Stimulated activated CD8-positive, alpha-beta memory T cell treated with anti-CD3 and anti-CD28 coated beads, Interleukin-4, amount 100 ng/mL, for 4 hours (primary cell): ENCODE results near the gene MT1H.

Experiments used
- DNase-seq, 2 donors: peaks; one replicate each; pipeline ENCODE4 v3.0.0-alpha.2; 2020; ENCODE audit warnings: low read depth in 2 of 2, low spot score in 1 of 2

The MT1H gene

GRCh38 chr16:56684256-56684925, 14.8 kb downstream of the MT1H start:
- no peak for DNase-seq

GRCh38 chr16:56684926-56685590, 15.4 kb downstream of the MT1H start:
- no peak for DNase-seq

GRCh38 chr16:56686758-56687157, 17.1 kb downstream of the MT1H start:
- no peak for DNase-seq

- DNase-seq = no peak
These were observed 19.1 kb downstream of the MT1H start for GRCh38 chr16:56688762-56689161.

- DNase-seq = no peak
These were observed 19.6 kb downstream of the MT1H start for GRCh38 chr16:56689171-56689570.

- no peak for DNase-seq
These were observed 21.0 kb downstream of the MT1H start for GRCh38 chr16:56690420-56691122.

- DNase-seq = no peak
These were observed 22.3 kb downstream of the MT1H start for GRCh38 chr16:56691885-56692284.

GRCh38 chr16:56695246-56695645, 25.6 kb downstream of the MT1H start:
- DNase-seq = no peak

GRCh38 chr16:56697456-56698155, 28.0 kb downstream of the MT1H start:
- no peak for DNase-seq

- DNase-seq = no peak
These were observed 30.6 kb downstream of the MT1H start for GRCh38 chr16:56700195-56700594.

GRCh38 chr16:56700631-56701030, 31.0 kb downstream of the MT1H start:
- DNase-seq = no peak

GRCh38 chr16:56701534-56701933, 31.9 kb downstream of the MT1H start:
- no peak for DNase-seq

GRCh38 chr16:56702836-56703235, 33.2 kb downstream of the MT1H start:
- no peak for DNase-seq

GRCh38 chr16:56708525-56709442, 39.2 kb downstream of the MT1H start:
- no peak for DNase-seq

GRCh38 chr16:56709443-56710040, 39.9 kb downstream of the MT1H start:
- no peak for DNase-seq

- DNase-seq = no peak
These were observed 40.6 kb downstream of the MT1H start for GRCh38 chr16:56710181-56710737.

- no peak for DNase-seq
These were observed 42.2 kb downstream of the MT1H start for GRCh38 chr16:56711862-56712261.

GRCh38 chr16:56713794-56714193, 44.2 kb downstream of the MT1H start:
- DNase-seq = no peak

GRCh38 chr16:56715126-56715525, 45.5 kb downstream of the MT1H start:
- DNase-seq = no peak

GRCh38 chr16:56716761-56717160, 47.1 kb downstream of the MT1H start:
- DNase-seq = no peak
